Dendritic cell treated with granulocyte-macrophage colony-stimulating factor and Interleukin-4, amounts not matched to agents 40 ng/mL and 50 ng/mL, for 4 days (primary cell): Measurements from ENCODE around the gene SLC11A1.

ENCODE experiments used
- H3K27ac Mint-ChIP-seq: one replicate; pipeline ENCODE4 v1.8.0; 2022; ENCODE audit warnings: mild to moderate bottlenecking, mixed read lengths
- H3K27me3 Mint-ChIP-seq: one replicate; pipeline ENCODE4 v1.8.0; 2022; ENCODE audit warnings: mild to moderate bottlenecking, mixed read lengths
- H3K36me3 Mint-ChIP-seq: one replicate; pipeline ENCODE4 v1.8.0; 2022; ENCODE audit warnings: low read depth, mixed read lengths
- H3K4me1 Mint-ChIP-seq: one replicate; pipeline ENCODE4 v1.8.0; 2022; ENCODE audit warnings: low read depth, mixed read lengths
- H3K4me3 Mint-ChIP-seq: one replicate; pipeline ENCODE4 v1.8.0; 2022; ENCODE audit warnings: mild to moderate bottlenecking, moderate library complexity, mixed read lengths
- H3K9me3 Mint-ChIP-seq: one replicate; pipeline ENCODE4 v1.8.0; 2022; ENCODE audit warnings: mixed read lengths
- intact Hi-C: fragments of 100-400 bp; cut with micrococcal nuclease; formaldehyde crosslinking; loops from one replicate; pipeline ENCODE4 v1.15.0; 2022

The SLC11A1 gene

DNA sequence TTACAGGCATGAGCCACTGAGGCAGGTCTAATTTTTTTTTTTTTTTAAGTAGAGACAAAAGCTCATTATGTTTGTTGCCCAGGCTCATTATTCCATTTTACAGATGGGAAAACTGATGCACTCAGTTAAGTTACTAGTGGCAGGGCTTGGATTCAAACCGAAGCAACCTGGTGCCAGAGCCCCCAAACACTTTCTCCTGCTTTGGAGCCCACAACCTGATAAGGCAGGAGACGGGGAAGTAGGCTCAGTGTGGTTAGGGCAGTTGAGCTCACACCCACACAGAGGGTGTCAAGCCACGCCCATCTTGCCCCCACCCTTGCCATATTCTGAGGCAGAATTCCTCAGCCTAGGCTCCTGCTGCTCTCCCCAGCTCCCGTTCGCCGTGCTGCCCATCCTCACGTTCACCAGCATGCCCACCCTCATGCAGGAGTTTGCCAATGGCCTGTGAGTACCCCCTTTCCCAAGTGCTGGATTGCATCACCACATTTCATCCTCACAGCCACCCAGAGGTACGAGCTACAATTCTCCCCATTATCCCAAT is 11.7 kb downstream of the SLC11A1 start:
- peak overlapping the region; percentile 96 for H3K27ac Mint-ChIP-seq
- H3K4me1 Mint-ChIP-seq = peaks cover 80% of the 10 kb centered on the region

DNA sequence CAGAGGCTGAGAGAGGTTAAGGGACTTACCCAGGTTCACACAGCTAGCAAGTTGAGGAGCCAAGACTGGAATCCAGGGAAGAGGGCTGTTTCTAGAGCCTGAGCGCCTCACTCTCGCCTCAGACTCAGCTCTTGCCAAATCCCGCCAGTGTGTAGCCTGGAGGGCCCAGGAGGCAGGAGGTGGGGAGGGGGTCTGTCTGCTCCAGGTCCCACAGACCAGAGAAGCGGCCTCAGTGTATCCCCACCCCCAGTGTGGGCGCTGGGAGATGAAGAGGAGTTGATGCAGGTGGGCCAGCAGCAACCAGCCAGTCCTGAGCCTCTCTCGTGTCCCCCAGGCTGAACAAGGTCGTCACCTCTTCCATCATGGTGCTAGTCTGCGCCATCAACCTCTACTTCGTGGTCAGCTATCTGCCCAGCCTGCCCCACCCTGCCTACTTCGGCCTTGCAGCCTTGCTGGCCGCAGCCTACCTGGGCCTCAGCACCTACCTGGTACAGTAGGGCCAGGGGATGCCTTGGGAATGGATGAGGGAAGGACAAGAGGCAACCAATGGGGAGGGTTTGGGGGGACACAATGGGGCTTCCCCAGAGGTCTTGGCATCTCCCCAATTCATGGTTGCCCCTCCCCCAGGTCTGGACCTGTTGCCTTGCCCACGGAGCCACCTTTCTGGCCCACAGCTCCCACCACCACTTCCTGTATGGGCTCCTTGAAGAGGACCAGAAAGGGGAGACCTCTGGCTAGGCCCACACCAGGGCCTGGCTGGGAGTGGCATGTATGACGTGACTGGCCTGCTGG is 12.4 kb downstream of the SLC11A1 start:
- no peaks in the 10 kb centered on the region for H3K27me3 Mint-ChIP-seq
- peak overlapping the region; percentile 72 for H3K4me3 Mint-ChIP-seq
- no peaks in the 10 kb centered on the region for H3K9me3 Mint-ChIP-seq
- H3K27ac Mint-ChIP-seq = peak overlapping the region; percentile 96
- peaks cover 30% of the 10 kb centered on the region for H3K36me3 Mint-ChIP-seq
- intact Hi-C loops = loop anchor here (2.0 kb wide), 2 partner anchors 34 to 102 kb away; partner anchors contain the start of gene TMBIM1
- peaks cover 75% of the 10 kb centered on the region for H3K4me1 Mint-ChIP-seq

More for the DNA sequence above, 11.7 kb downstream of the SLC11A1 start:
- Mint-ChIP-seq H3K27me3 (no peaks in the 10 kb centered on the region), H3K36me3 (peaks cover 26% of the 10 kb centered on the region), H3K4me3 (peak overlapping the region; percentile 72), H3K9me3 (no peaks in the 10 kb centered on the region)
- intact Hi-C loops = loop anchor here (2.0 kb wide), 2 partner anchors 33 to 101 kb away; partner anchors contain the start of gene TMBIM1

DNA sequence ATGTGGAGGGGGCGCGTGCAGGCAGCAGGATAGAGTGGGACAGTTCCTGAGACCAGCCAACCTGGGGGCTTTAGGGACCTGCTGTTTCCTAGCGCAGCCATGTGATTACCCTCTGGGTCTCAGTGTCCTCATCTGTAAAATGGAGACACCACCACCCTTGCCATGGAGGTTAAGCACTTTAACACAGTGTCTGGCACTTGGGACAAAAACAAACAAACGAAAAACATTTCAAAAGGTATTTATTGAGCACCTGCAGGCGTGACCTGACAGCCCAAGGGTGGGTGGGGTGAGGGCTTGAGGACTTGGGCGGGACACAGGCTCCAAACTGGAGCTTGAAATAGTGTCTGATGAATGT is 13.0 kb downstream of the SLC11A1 start:
- peak overlapping the region; percentile 96 for H3K27ac Mint-ChIP-seq
- peaks cover 69% of the 10 kb centered on the region for H3K4me1 Mint-ChIP-seq
- peaks cover 33% of the 10 kb centered on the region for H3K36me3 Mint-ChIP-seq

DNA sequence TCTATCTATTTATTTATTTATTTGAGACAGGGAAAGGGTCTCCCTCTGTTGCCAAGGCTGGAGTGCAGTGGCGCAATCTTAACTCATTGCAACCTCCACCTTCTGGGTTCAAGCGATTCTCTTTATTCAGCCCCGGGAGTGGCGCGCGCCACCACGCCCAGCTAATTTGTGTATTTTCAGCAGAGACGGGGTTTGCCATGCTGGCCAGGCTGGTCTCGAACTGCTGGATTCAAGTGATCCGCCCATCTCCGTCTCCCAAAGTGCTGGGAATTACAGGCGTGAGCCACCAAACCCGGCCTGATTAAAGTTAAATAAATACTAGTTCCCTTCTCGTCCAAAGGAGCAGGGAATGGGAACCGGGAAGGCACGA is 13.4 kb downstream of the SLC11A1 start:
- no peaks in the 10 kb centered on the region for H3K9me3 Mint-ChIP-seq
- peaks cover 36% of the 10 kb centered on the region for H3K36me3 Mint-ChIP-seq
- peaks cover 65% of the 10 kb centered on the region for H3K4me1 Mint-ChIP-seq
- H3K4me3 Mint-ChIP-seq = peak overlapping the region; percentile 58
- H3K27ac Mint-ChIP-seq = peak overlapping the region; percentile 96
- intact Hi-C loops = loop anchor here (2.0 kb wide), 2 partner anchors 35 to 103 kb away; partner anchors contain the start of gene TMBIM1
- no peaks in the 10 kb centered on the region for H3K27me3 Mint-ChIP-seq

More for the DNA sequence above, 13.0 kb downstream of the SLC11A1 start:
- H3K4me3 Mint-ChIP-seq = peak overlapping the region; percentile 72
- H3K9me3 Mint-ChIP-seq = no peaks in the 10 kb centered on the region
- intact Hi-C loops = loop anchor here (2.0 kb wide), 2 partner anchors 34 to 102 kb away; partner anchors contain the start of gene TMBIM1
- H3K27me3 Mint-ChIP-seq = no peaks in the 10 kb centered on the region

DNA sequence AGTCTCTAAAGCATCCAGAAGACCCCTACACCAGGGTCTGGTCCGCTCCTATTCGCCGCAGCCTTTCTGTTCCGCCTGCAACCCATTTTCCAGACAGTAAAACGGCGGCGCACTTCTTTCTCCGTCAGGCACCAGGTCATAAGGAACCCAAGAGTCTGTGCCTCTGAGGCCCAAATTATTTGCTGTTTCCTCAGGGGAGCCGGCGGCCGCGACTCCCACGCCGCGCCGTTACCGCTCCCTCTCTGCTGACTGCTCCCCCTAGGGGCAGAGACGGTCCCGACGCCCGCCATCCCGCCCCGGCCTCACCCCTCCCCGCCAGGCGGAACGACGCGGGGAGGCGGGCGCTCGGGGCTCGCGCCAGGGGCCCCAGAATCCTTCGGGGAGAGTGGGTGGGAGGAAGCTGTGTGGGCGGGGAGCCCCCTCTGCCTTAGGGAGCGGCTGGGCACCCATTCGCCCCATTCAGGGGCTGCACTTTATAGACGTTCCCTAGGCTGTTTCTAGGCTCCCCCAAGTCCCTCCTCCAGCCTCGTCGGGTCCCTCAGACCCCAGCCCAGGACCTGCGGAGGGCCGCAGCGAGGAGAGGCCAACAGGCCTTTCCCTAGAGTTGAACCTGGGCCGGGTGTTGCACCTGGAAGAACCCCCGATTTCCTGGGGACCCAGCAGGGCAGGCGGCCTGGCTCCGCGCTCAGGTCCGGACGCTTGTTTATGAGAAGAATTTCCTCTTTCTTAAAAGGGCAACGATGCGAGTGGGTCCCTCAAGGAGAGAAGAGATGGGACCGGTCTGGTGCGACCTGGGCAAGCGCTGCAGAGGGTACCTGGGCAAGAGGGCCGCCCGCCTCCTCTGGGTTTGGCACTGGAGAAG is 14.0 kb downstream of the SLC11A1 start:
- Mint-ChIP-seq H3K36me3 (peaks cover 42% of the 10 kb centered on the region), H3K27me3 (no peaks in the 10 kb centered on the region), H3K9me3 (no peaks in the 10 kb centered on the region), H3K27ac (peak overlapping the region; percentile 96), H3K4me3 (peak overlapping the region; percentile 86), H3K4me1 (peaks cover 66% of the 10 kb centered on the region)
- intact Hi-C loops = loop anchor here (1.0 to 2.0 kb wide), 3 partner anchors 10 to 103 kb away; partner anchors contain the start of gene TMBIM1

- peaks cover 69% of the 10 kb centered on the region for H3K4me1 Mint-ChIP-seq
- intact Hi-C loops = loop anchor here (1.0 kb wide), 1 partner anchor 9 kb away; no protein-coding TSS in a partner anchor
- H3K36me3 Mint-ChIP-seq = peaks cover 45% of the 10 kb centered on the region
- peak overlapping the region; percentile 96 for H3K27ac Mint-ChIP-seq
- H3K9me3 Mint-ChIP-seq = no peaks in the 10 kb centered on the region
- no peaks in the 10 kb centered on the region for H3K27me3 Mint-ChIP-seq
- H3K4me3 Mint-ChIP-seq = peak overlapping the region; percentile 86
Observed at GRCh38 chr2:218396688-218397462, 14.8 kb downstream of the SLC11A1 start.

DNA sequence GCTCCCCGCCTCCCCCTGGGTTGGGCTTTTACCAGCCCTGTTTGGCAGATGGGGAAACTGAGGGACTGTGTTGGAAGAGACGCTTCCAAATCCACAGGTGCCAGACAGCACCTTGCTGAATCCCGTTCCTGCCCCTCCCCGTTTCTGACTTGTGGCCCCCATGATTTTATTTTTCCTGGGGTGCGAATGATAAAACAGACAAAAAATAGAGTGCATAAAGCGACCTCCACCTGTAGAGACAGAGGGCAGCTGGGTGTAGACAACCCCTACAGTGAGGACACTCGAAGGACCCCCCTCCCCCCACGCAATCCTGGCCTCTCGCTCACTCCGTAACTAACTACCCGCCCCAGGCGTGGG is 15.4 kb downstream of the SLC11A1 start:
- intact Hi-C loops = no loop called here
- no peaks in the 10 kb centered on the region for H3K9me3 Mint-ChIP-seq

GRCh38 chr2:218397820-218398436 is 15.9 kb downstream of the SLC11A1 start:
- H3K4me3 Mint-ChIP-seq = peak overlapping the region; percentile 86
- peaks cover 56% of the 10 kb centered on the region for H3K36me3 Mint-ChIP-seq
- peaks cover 72% of the 10 kb centered on the region for H3K4me1 Mint-ChIP-seq
- H3K27me3 Mint-ChIP-seq = no peaks in the 10 kb centered on the region
- intact Hi-C loops = no loop called here
- peak overlapping the region; percentile 96 for H3K27ac Mint-ChIP-seq
- H3K9me3 Mint-ChIP-seq = no peaks in the 10 kb centered on the region

More for the DNA sequence above, 15.4 kb downstream of the SLC11A1 start:
- peak overlapping the region; percentile 96 for H3K27ac Mint-ChIP-seq
- peaks cover 51% of the 10 kb centered on the region for H3K36me3 Mint-ChIP-seq
- H3K4me1 Mint-ChIP-seq = peaks cover 72% of the 10 kb centered on the region
- peak overlapping the region; percentile 86 for H3K4me3 Mint-ChIP-seq
- H3K27me3 Mint-ChIP-seq = no peaks in the 10 kb centered on the region

- Mint-ChIP-seq H3K36me3 (peaks cover 64% of the 10 kb centered on the region), H3K4me1 (peaks cover 73% of the 10 kb centered on the region)
Observed at GRCh38 chr2:218398437-218399390, 16.6 kb downstream of the SLC11A1 start.

GRCh38 chr2:218399391-218400166 is 17.5 kb downstream of the SLC11A1 start, which contains the start of gene CTDSP1:
Gene CTDSP1, plus strand, starts transcription at chr2:218399868. Its CDS starts 223 bp downstream, at chr2:218400091.
- no peaks in the 10 kb centered on the region for H3K9me3 Mint-ChIP-seq
- H3K4me3 Mint-ChIP-seq = peak within 1 kb of the TSS; percentile 99
- peak within 1 kb of the TSS; percentile 96 for H3K27ac Mint-ChIP-seq
- intact Hi-C loops = loop anchor here (1.0 kb wide), 1 partner anchor 129 kb away; the partner anchor contains the start of genes AAMP and PNKD
- H3K27me3 Mint-ChIP-seq = no peaks in the 10 kb centered on the region
- peaks cover 73% of the 10 kb centered on the region for H3K4me1 Mint-ChIP-seq
- peaks cover 72% of the 10 kb centered on the region for H3K36me3 Mint-ChIP-seq

More at GRCh38 chr2:218398437-218399390, 16.6 kb downstream of the SLC11A1 start:
- intact Hi-C loops = loop anchor here (1.0 kb wide), 1 partner anchor 128 kb away; the partner anchor contains the start of genes AAMP and PNKD
- H3K27me3 Mint-ChIP-seq = no peaks in the 10 kb centered on the region
- H3K9me3 Mint-ChIP-seq = no peaks in the 10 kb centered on the region
- peak overlapping the region; percentile 86 for H3K4me3 Mint-ChIP-seq
- H3K27ac Mint-ChIP-seq = peak overlapping the region; percentile 96

- peaks cover 73% of the 10 kb centered on the region for H3K4me1 Mint-ChIP-seq
- intact Hi-C loops = no loop called here
Observed at GRCh38 chr2:218400167-218400929, 18.3 kb downstream of the SLC11A1 start.

More at GRCh38 chr2:218400167-218400929, 18.3 kb downstream of the SLC11A1 start:
- Mint-ChIP-seq H3K27me3 (no peaks in the 10 kb centered on the region), H3K4me3 (peak overlapping the region; percentile 99), H3K36me3 (peaks cover 80% of the 10 kb centered on the region), H3K9me3 (no peaks in the 10 kb centered on the region), H3K27ac (peak overlapping the region; percentile 96)
